ENCODE data around the gene UMAD1.

Gene UMAD1

DNA sequence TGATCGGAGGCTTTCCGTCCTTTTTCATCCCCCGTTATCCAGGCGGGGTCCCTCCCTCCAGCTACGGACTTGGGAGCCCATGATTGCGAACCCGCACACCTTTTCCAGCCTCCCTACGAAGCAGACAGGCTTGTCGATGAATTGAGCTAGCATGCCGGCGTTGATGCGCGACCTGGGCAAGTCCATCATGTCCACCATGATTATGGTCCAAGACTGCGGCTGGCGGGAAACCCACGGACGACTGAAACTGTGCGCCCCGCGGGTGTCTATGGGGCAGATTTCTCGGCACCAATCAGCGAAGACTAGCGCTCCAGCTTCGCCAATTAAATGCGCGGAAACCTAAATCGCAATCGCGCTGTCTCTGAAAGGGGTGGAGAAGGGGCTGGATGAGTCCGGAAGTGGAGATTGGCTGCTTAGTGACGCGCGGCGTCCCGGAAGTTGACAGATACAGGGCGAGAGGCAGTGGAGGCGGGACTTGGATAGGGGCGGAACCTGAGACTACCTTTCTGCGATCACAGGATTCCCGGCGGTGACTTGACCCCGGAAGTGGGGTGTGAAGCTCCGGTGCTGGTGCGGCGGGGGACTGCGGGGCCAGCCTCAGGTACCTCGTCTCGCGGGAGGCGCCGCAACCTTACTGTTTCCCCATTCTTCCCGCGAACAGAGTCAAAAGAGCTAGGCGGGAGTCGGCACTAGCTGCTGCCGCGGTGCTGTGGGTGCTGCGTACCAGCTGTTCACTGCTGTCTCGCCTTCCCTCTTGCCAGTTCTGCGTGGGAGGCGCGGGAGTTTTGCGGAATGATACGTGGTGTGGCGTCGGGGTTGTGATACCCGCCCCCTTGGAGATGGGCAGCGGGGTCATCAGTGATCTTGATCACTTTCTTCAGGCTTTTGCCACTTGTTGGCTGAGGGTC lies at the start of gene UMAD1:
Gene UMAD1, plus strand, starts transcription at position 532 of the 908 bp plus-strand sequence. CDS start 32,620 bp downstream, outside the sequence.
- H3K4me1 Mint-ChIP-seq = peaks cover 20% of the 10 kb centered on the region
- H3K36me3 Mint-ChIP-seq (ENCODE audit: low read depth) = peaks cover 7% of the 10 kb centered on the region
- no peak for TF ChIP-seq CTCF (IDR thresholded peaks at IDR 0.05; ENCODE audit: unreplicated experiment in 3 of 3)
- peak within 1 kb of the TSS; percentile 62 to 86 (median 85) for H3K27ac Mint-ChIP-seq
- peak within 1 kb of the TSS; percentile 87 to 94 (median 93) for H3K4me3 Mint-ChIP-seq
- H3K27me3 Mint-ChIP-seq (ENCODE audit: low read depth) = no peaks in the 10 kb centered on the region
- H3K9me3 Mint-ChIP-seq = peaks cover under 1% of the 10 kb centered on the region

DNA sequence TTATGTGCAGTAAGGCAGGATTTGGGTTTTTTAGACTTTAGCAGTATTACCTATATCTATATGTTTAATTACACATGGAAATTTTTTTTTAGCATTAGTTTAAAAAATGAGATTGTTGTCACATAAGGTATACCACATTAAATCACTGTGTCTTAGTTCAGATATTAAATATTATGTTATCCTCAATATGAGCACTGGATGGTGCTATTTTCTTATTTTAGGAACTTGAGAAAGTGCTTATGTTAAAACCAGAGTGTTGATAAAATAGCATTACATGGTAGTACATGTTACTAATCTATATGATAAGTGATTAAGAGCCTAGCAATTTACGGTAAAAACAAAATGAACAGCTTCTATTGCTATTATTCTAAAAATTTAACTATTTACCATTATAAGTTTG lies 45.1 kb upstream of the UMAD1 start:
- TF ChIP-seq CTCF (IDR thresholded peaks at IDR 0.05; ENCODE audit: unreplicated experiment in 3 of 3) = peak; percentile 20 to 54 (median 34)
- Mint-ChIP-seq H3K27ac (peak overlapping the region in 2 of 3 experiments; percentile 50 to 58), H3K9me3 (peaks cover 10% of the 10 kb centered on the region), H3K36me3 (ENCODE audit: low read depth) (peaks cover 60% of the 10 kb centered on the region), H3K27me3 (ENCODE audit: low read depth) (no peaks in the 10 kb centered on the region), H3K4me1 (no peaks in the 10 kb centered on the region), H3K4me3 (no peak overlapping the region)

DNA sequence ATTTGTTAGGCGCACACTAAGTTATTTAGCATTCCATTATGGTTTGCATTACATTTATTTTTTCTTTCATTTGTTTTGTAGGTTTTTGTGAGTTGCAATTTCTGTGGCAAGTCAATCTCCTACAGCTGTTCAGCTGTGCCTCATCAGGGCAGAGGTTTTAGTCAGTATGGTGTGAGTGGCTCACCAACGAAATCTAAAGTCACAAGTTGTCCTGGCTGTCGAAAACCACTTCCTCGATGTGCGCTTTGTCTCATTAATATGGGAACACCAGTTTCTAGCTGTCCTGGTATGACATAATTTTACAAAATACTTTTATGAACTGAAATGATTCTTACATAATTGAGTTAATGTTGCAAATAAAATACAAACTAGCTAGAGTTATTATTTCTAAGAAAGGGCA lies 44.4 kb upstream of the UMAD1 start:
- no peak for TF ChIP-seq CTCF (IDR thresholded peaks at IDR 0.05; ENCODE audit: unreplicated experiment in 3 of 3)
- Mint-ChIP-seq H3K27me3 (ENCODE audit: low read depth) (no peaks in the 10 kb centered on the region), H3K9me3 (peaks cover 16% of the 10 kb centered on the region), H3K36me3 (ENCODE audit: low read depth) (peaks cover 60% of the 10 kb centered on the region), H3K27ac (no peak overlapping the region), H3K4me1 (no peaks in the 10 kb centered on the region), H3K4me3 (no peak overlapping the region)

GRCh38 chr7:7607010-7607409 lies 33.5 kb upstream of the UMAD1 start:
- TF ChIP-seq CTCF (IDR thresholded peaks at IDR 0.05; ENCODE audit: unreplicated experiment in 3 of 3) = no peak
- Mint-ChIP-seq H3K27me3 (ENCODE audit: low read depth) (no peaks in the 10 kb centered on the region), H3K4me3 (no peak overlapping the region), H3K4me1 (no peaks in the 10 kb centered on the region), H3K9me3 (no peaks in the 10 kb centered on the region), H3K27ac (no peak overlapping the region), H3K36me3 (ENCODE audit: low read depth) (peaks cover 19% of the 10 kb centered on the region)

DNA sequence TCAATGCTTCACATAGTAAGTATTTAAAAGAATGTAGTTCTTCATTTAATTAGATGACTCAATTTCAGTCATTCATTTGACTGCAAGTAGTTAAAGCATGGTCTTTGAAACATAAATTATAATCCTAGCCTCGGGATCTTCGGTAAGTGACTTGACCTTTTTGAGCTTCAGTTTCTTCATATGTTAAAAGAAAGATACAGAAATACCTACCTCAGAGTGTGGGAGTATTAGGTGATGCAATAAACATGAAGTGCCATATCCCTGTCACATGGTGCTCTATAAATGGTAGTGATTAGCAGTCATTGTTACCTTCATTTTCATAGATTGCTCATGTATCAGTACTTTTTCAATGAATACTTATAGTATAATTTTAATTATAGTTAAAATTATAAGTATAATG lies 31.2 kb upstream of the UMAD1 start:
- Mint-ChIP-seq H3K36me3 (ENCODE audit: low read depth) (peaks cover 19% of the 10 kb centered on the region), H3K4me3 (no peak overlapping the region), H3K27me3 (ENCODE audit: low read depth) (no peaks in the 10 kb centered on the region), H3K4me1 (no peaks in the 10 kb centered on the region), H3K9me3 (no peaks in the 10 kb centered on the region), H3K27ac (no peak overlapping the region)
- no peak for TF ChIP-seq CTCF (IDR thresholded peaks at IDR 0.05; ENCODE audit: unreplicated experiment in 3 of 3)

DNA sequence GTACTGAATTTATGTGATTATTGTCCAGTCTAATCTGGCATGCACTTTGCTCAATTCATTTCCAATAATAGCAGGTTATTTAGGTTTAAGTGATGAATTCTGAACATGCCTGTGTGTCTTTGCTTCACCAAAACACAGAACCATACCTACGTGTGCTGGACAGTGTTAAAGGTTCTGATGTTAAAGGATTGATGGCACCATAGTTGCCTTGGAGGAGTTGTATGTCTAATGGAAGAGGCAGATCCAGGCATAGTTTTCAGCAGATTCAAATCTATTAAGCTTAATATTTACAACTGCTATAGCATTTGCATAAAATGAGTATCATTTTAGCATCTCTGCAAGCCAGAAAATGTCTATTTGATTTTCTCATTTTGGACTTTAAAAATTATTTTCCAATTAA lies 28.0 kb upstream of the UMAD1 start:
- Mint-ChIP-seq H3K27ac (no peak overlapping the region), H3K4me1 (no peaks in the 10 kb centered on the region), H3K9me3 (no peaks in the 10 kb centered on the region), H3K36me3 (ENCODE audit: low read depth) (peaks cover 8% of the 10 kb centered on the region), H3K27me3 (ENCODE audit: low read depth) (no peaks in the 10 kb centered on the region), H3K4me3 (no peak overlapping the region)
- TF ChIP-seq CTCF (IDR thresholded peaks at IDR 0.05; ENCODE audit: unreplicated experiment in 3 of 3) = no peak

Data from nephron (organoid).